Activated CD4-positive, alpha-beta T cell treated with anti-CD3 and anti-CD28 coated beads, Interleukin-2, amount 10 ng/mL, durations not matched to agents 24 days and 14 days (primary cell): ENCODE data around the gene TIMP2. TPM values are rescaled to one million over a fixed set of nuclear protein-coding genes. Genes with fewer than 3 reads are reported as not detected.

Source experiments
- DNase-seq: peaks from one replicate; pipeline ENCODE4 v3.0.0; 2022
- H3K27ac Mint-ChIP-seq: one replicate; pipeline ENCODE4 v1.8.0; 2022; ENCODE audit warnings: mild to moderate bottlenecking, mixed read lengths
- H3K27me3 Mint-ChIP-seq: one replicate; pipeline ENCODE4 v1.8.0; 2022; ENCODE audit warnings: mixed read lengths
- H3K36me3 Mint-ChIP-seq: one replicate; pipeline ENCODE4 v1.8.0; 2022; ENCODE audit warnings: low read depth, mild to moderate bottlenecking, mixed read lengths
- H3K4me1 Mint-ChIP-seq: one replicate; pipeline ENCODE4 v1.8.0; 2021; ENCODE audit warnings: mixed read lengths
- H3K4me3 Mint-ChIP-seq: one replicate; pipeline ENCODE4 v1.8.0; 2022; ENCODE audit warnings: mild to moderate bottlenecking, moderate library complexity, mixed read lengths
- H3K9me3 Mint-ChIP-seq: one replicate; pipeline ENCODE4 v1.8.0; 2021; ENCODE audit warnings: mixed read lengths
- intact Hi-C: fragments of 100-400 bp; cut with micrococcal nuclease; formaldehyde crosslinking; loops from one replicate; pipeline ENCODE4 v1.15.1; 2023
- total RNA-seq: library from RNA; stranded (reverse); gene quantifications from 2 replicates; pipeline ENCODE4 v1.2.3, GENCODE V29; 2022

The TIMP2 gene
- total RNA-seq, 1 donor from 2014 or later = 0.54 TPM

- Mint-ChIP-seq H3K27me3 (no peaks in the 10 kb centered on the region), H3K36me3 (peaks cover 86% of the 10 kb centered on the region), H3K9me3 (no peaks in the 10 kb centered on the region), H3K4me3 (no peak overlapping the region), H3K27ac (no peak overlapping the region), H3K4me1 (peaks cover 62% of the 10 kb centered on the region)
- no peak for DNase-seq
- intact Hi-C loops = no loop called here
Measured at GRCh38 chr17:78821961-78822360, 103.2 kb downstream of the TIMP2 start.

- H3K9me3 Mint-ChIP-seq = no peaks in the 10 kb centered on the region
- no peak overlapping the region for H3K4me3 Mint-ChIP-seq
- intact Hi-C loops = no loop called here
- no peaks in the 10 kb centered on the region for H3K27me3 Mint-ChIP-seq
- peaks cover 66% of the 10 kb centered on the region for H3K4me1 Mint-ChIP-seq
- no peak for DNase-seq
- H3K36me3 Mint-ChIP-seq = peaks cover 82% of the 10 kb centered on the region
- peak overlapping the region; percentile 67 for H3K27ac Mint-ChIP-seq
Measured at GRCh38 chr17:78820841-78821240, 104.3 kb downstream of the TIMP2 start.

GRCh38 chr17:78819806-78820792 lies 105.1 kb downstream of the TIMP2 start:
- H3K4me3 Mint-ChIP-seq = peak overlapping the region; percentile 70
- H3K27me3 Mint-ChIP-seq = no peaks in the 10 kb centered on the region
- H3K36me3 Mint-ChIP-seq = peaks cover 82% of the 10 kb centered on the region
- DNase-seq = peak; percentile 69
- no peaks in the 10 kb centered on the region for H3K9me3 Mint-ChIP-seq
- H3K27ac Mint-ChIP-seq = peak overlapping the region; percentile 79
- peaks cover 61% of the 10 kb centered on the region for H3K4me1 Mint-ChIP-seq
- intact Hi-C loops = loop anchor here (2.0 to 5.0 kb wide), 2 partner anchors 43 to 71 kb away; no protein-coding TSS in a partner anchor

- Mint-ChIP-seq H3K36me3 (peaks cover 80% of the 10 kb centered on the region), H3K27ac (peak overlapping the region; percentile 79), H3K4me1 (peaks cover 55% of the 10 kb centered on the region), H3K27me3 (no peaks in the 10 kb centered on the region), H3K4me3 (peak overlapping the region; percentile 70), H3K9me3 (no peaks in the 10 kb centered on the region)
- DNase-seq = peak; percentile 75
- intact Hi-C loops = loop anchor here (2.0 to 5.0 kb wide), 2 partner anchors 42 to 71 kb away; no protein-coding TSS in a partner anchor
Measured at GRCh38 chr17:78819402-78819801, 105.8 kb downstream of the TIMP2 start.

GRCh38 chr17:78818932-78819331 lies 106.3 kb downstream of the TIMP2 start:
- intact Hi-C loops = loop anchor here (2.0 to 5.0 kb wide), 2 partner anchors 42 to 70 kb away; no protein-coding TSS in a partner anchor
- Mint-ChIP-seq H3K4me1 (peaks cover 54% of the 10 kb centered on the region), H3K36me3 (peaks cover 81% of the 10 kb centered on the region)

GRCh38 chr17:78818152-78818846 lies 106.9 kb downstream of the TIMP2 start:
- H3K4me1 Mint-ChIP-seq = peaks cover 55% of the 10 kb centered on the region
- intact Hi-C loops = loop anchor here (2.0 to 5.0 kb wide), 2 partner anchors 41 to 69 kb away; no protein-coding TSS in a partner anchor
- H3K27ac Mint-ChIP-seq = peak overlapping the region; percentile 79
- peaks cover 78% of the 10 kb centered on the region for H3K36me3 Mint-ChIP-seq
- peak; percentile 74 for DNase-seq
- no peaks in the 10 kb centered on the region for H3K9me3 Mint-ChIP-seq
- no peaks in the 10 kb centered on the region for H3K27me3 Mint-ChIP-seq
- peak overlapping the region; percentile 70 for H3K4me3 Mint-ChIP-seq

More at GRCh38 chr17:78818932-78819331, 106.3 kb downstream of the TIMP2 start:
- DNase-seq = peak; percentile 91
- H3K9me3 Mint-ChIP-seq = no peaks in the 10 kb centered on the region
- peak overlapping the region; percentile 70 for H3K4me3 Mint-ChIP-seq
- peak overlapping the region; percentile 79 for H3K27ac Mint-ChIP-seq
- H3K27me3 Mint-ChIP-seq = no peaks in the 10 kb centered on the region

GRCh38 chr17:78817123-78817522 lies 108.1 kb downstream of the TIMP2 start:
- Mint-ChIP-seq H3K27me3 (no peaks in the 10 kb centered on the region), H3K4me1 (peaks cover 55% of the 10 kb centered on the region), H3K36me3 (peaks cover 76% of the 10 kb centered on the region), H3K4me3 (peak overlapping the region; percentile 69), H3K27ac (peak overlapping the region; percentile 90), H3K9me3 (no peaks in the 10 kb centered on the region)
- intact Hi-C loops = loop anchor here (1.0 to 5.0 kb wide), 2 partner anchors 23 to 40 kb away; partner anchors contain the start of gene USP36
- DNase-seq = peak; percentile 92

GRCh38 chr17:78815696-78816095 lies 109.5 kb downstream of the TIMP2 start:
- no peak overlapping the region for H3K4me3 Mint-ChIP-seq
- no peak for DNase-seq
- intact Hi-C loops = loop anchor here (5.0 kb wide), 1 partner anchor 38 kb away; no protein-coding TSS in a partner anchor
- no peaks in the 10 kb centered on the region for H3K27me3 Mint-ChIP-seq
- no peak overlapping the region for H3K27ac Mint-ChIP-seq
- H3K4me1 Mint-ChIP-seq = peaks cover 43% of the 10 kb centered on the region
- H3K36me3 Mint-ChIP-seq = peaks cover 76% of the 10 kb centered on the region
- H3K9me3 Mint-ChIP-seq = no peaks in the 10 kb centered on the region

GRCh38 chr17:78812855-78813254 lies 112.3 kb downstream of the TIMP2 start:
- Mint-ChIP-seq H3K36me3 (peaks cover 74% of the 10 kb centered on the region), H3K27me3 (no peaks in the 10 kb centered on the region), H3K4me3 (no peak overlapping the region), H3K9me3 (no peaks in the 10 kb centered on the region), H3K27ac (no peak overlapping the region), H3K4me1 (peaks cover 24% of the 10 kb centered on the region)
- DNase-seq = no peak
- intact Hi-C loops = no loop called here

- H3K27ac Mint-ChIP-seq = no peak overlapping the region
- no peaks in the 10 kb centered on the region for H3K27me3 Mint-ChIP-seq
- no peak for DNase-seq
- intact Hi-C loops = no loop called here
- no peak overlapping the region for H3K4me3 Mint-ChIP-seq
- peaks cover 36% of the 10 kb centered on the region for H3K4me1 Mint-ChIP-seq
- H3K36me3 Mint-ChIP-seq = peaks cover 76% of the 10 kb centered on the region
- no peaks in the 10 kb centered on the region for H3K9me3 Mint-ChIP-seq
Measured at GRCh38 chr17:78808163-78808562, 117.0 kb downstream of the TIMP2 start.

- Mint-ChIP-seq H3K27ac (peak overlapping the region; percentile 75), H3K4me3 (peak overlapping the region; percentile 15), H3K9me3 (no peaks in the 10 kb centered on the region), H3K27me3 (no peaks in the 10 kb centered on the region), H3K36me3 (peaks cover 72% of the 10 kb centered on the region), H3K4me1 (peaks cover 39% of the 10 kb centered on the region)
- DNase-seq = peak; percentile 77
- intact Hi-C loops = no loop called here
Measured at GRCh38 chr17:78806451-78806850, 118.7 kb downstream of the TIMP2 start.

GRCh38 chr17:78805301-78805700 lies 119.9 kb downstream of the TIMP2 start:
- peaks cover 42% of the 10 kb centered on the region for H3K4me1 Mint-ChIP-seq
- peak; percentile 86 for DNase-seq
- H3K9me3 Mint-ChIP-seq = no peaks in the 10 kb centered on the region
- H3K36me3 Mint-ChIP-seq = peaks cover 71% of the 10 kb centered on the region
- H3K27me3 Mint-ChIP-seq = no peaks in the 10 kb centered on the region
- peak overlapping the region; percentile 75 for H3K27ac Mint-ChIP-seq
- H3K4me3 Mint-ChIP-seq = peak overlapping the region; percentile 26
- intact Hi-C loops = loop anchor here (2.0 kb wide), 1 partner anchor 56 kb away; no protein-coding TSS in a partner anchor

GRCh38 chr17:78804777-78805176 lies 120.4 kb downstream of the TIMP2 start:
- H3K4me3 Mint-ChIP-seq = peak overlapping the region; percentile 26
- intact Hi-C loops = loop anchor here (2.0 kb wide), 1 partner anchor 56 kb away; no protein-coding TSS in a partner anchor
- peak overlapping the region; percentile 75 for H3K27ac Mint-ChIP-seq
- no peak for DNase-seq
- peaks cover 72% of the 10 kb centered on the region for H3K36me3 Mint-ChIP-seq
- H3K27me3 Mint-ChIP-seq = no peaks in the 10 kb centered on the region
- no peaks in the 10 kb centered on the region for H3K9me3 Mint-ChIP-seq
- H3K4me1 Mint-ChIP-seq = peaks cover 44% of the 10 kb centered on the region
